Pulmonary artery endothelial cell (primary cell): ENCODE results near the gene SUGCT. TPM values are rescaled to one million over a fixed set of nuclear protein-coding genes. Genes with fewer than 3 reads are reported as not detected.
"Not testable (repeated sequence)": the region's sequence is repeated elsewhere in the genome, so short reads cannot be mapped to it uniquely, and the experiment has no call there.

Experiments used
- DNase-seq: peaks from one replicate; pipeline ENCODE4 v3.0.0-alpha.2; 2011; ENCODE audit warnings: low read depth, low spot score
- total RNA-seq: library from RNA; depleted of rRNA; stranded (reverse); fragments of >200 nt; gene quantifications from 2 replicates; pipeline ENCODE4 v1.2.3, GENCODE V29; 2014

Gene SUGCT
- 0.88 and 2.4 TPM in 2 replicates for total RNA-seq

DNA sequence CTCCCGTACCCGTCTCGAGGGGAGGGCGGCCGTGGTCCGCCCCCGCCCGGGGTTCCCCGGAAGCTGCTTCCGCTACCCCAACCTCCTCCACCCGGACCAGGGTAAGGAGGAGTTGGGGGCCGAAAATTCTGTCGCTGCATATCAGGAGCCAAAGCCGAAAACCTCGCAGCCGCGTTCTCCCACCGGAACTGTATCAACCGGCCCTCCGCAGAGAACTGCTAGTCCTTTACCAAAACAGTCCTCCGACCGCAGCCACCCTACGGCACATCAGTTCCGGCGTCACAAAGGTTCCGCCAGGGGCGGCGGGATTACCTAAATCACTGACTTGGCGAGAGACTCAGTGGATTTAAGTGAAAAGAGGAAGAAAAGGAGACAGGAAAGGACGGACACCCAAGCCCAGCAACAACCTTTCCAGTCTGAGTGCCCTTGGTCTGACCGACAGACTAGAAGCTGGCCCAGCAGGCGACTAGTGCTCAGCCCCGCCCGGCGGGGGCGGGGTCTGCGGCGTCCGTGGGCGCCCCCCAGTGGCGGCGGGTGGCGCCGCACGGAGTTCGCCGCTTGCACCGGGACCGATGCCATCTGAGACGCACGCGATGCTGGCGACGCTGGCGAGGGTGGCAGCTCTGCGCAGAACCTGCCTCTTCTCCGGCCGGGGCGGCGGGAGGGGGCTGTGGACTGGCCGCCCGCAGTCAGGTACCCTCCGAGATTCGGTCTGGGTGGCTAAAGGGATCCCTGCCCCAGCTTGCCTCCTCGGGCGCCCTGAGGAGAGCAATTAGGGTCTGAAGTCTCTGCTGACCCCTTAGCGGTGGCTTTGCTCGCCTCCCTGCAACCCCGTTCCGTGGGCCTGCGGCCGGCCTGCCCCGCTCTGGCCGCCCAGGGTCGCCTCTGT lies at the start of gene SUGCT, which contains the start of gene MPLKIP:
Gene SUGCT (plus strand): TSS at position 578 of the 889 bp plus-strand sequence.
Gene MPLKIP (minus strand): TSS at position 195 of the 889 bp plus-strand sequence. CDS start 55 bp downstream, at position 140.
- DNase-seq: peak; percentile 57

DNA sequence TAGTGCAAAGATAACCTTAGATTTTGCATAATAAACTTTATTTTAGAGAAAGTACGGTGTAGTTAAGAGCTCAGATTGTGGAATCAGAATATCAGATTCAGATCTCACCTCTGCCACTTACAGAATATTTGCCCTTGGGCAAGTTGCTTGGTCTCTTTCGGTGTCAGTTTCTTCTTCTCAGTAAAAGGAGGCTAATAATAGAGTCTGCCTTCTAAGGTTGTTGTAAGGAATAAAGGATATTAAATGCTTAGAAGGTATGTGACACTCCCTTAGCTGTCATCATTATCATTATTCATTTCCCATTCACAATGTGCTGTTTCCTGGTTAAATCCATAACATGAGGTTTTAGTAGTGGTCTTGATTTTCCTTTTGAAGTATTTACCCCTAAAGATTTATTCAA lies 42.6 kb upstream of the SUGCT start:
- no peak for DNase-seq

DNA sequence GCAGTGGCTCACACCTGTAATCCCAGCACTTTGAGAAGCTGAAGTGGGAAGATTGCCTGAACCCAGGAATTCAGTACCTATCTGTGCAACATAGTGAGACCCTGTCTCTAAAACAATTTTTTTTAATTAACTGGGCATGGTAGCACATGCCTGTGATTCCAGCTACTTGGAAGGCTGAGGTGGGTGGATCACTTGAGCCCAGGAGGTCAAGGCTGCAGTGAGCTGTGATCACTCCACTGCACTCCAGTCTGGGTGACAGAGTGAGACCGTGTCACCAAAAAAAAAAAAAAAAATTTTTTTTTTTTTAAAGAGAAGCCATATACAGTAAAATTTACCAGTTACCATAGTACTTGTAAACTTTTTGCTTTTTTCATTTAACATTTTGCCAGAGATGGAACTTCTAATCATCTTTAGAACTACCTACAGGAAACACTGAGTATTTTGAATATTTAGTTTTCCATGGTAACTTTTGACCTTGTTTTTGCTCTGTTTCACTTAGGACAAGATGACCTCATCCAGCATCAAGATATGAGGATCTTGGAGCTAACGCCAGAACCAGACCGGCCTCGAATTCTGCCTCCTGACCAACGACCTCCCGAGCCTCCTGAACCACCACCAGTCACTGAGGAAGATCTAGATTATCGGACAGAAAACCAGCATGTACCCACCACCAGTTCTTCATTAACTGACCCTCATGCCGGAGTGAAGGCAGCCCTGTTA lies 41.0 kb upstream of the SUGCT start:
- no peak for DNase-seq

DNA sequence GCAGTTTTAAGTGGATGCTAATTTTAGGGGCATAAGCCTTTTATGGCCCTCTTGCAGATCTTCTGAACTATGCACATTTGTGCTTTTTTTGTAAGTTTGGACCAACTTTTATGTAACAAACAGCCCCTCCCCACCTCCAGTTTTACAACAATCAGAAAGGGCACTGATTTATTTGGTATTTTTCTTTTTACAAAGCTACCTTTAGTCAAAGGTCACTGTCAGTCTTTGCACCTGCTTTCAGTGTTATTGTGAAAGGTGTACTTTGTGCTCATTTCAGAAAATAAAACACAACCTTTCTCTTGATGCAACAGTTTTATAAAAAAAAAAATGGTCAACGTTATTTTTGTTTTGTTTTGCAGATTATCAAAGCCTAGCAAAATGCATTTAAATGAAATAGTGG lies 39.6 kb upstream of the SUGCT start:
- DNase-seq: no peak

DNA sequence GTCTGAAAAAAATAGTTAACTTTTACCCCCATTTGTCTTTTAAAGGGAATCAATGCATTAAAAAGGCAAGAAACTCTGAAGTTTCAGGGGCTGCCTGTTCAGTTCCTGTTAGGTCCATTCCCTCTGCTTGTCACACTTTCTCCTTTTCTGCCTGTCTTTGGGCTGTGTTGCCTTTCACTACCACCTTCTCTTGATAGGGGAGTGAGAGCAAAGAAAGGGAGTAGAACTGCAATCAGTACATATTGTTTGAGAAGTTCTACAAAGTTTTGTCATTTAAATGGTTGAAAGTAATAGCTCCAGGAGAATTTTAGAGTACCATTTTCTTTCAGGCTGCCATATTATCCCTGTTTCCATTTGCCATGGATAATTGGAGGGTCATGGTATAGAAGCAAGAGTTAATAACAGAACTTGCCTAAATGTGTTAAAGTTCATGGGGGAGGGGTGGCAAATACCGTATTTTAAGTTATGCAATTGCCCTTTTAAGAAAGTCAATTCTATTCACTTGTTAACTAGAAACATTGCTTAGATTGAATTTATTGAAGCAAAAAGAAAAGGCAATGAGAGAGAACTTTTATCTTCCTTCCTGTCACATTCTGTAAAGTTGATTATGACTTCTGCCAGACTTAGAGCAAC lies 39.0 kb upstream of the SUGCT start:
- DNase-seq: no peak

GRCh38 chr7:40097728-40098127 lies 37.1 kb upstream of the SUGCT start:
- no peak for DNase-seq

DNA sequence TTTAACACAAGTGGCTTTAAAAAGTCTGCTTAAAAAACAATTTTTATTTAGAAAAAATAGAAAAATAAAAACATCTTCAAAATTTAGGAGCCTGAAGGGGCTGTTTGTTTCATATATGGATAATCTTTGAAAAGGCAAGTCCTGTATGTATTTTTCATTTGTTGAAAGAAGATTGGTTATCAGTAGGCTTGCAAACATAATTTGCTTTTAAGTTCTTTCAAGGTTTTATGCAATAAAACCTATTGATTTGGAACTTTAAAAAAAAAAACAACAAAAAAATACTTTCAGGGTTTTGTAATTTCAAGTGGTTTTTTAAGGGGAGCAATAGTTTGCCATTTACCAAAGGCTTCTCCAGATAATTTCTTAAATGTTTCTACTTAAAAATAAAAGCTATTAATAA lies 36.0 kb upstream of the SUGCT start:
- DNase-seq: no peak

- no peak for DNase-seq
Observed at GRCh38 chr7:40099837-40100236, 35.0 kb upstream of the SUGCT start.

DNA sequence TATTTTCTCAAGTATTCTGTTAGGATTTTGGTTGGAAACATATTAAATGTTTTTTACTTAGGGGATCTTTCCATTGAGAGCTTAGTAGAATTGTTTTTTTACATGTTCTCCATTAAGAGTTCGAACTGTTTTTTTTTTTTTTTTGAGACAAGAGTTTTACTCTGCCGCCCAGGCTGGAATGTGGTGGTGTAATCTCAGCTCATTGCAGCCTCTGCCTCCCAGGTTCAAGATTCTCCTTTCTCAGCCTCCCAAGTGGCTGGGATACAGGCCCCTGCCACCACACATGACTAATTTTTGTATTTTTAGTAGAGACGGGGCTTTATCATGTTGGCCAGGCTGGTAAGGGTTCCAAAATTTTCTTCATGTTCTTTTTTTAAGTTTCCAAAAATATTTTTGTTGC lies 33.6 kb upstream of the SUGCT start:
- no peak for DNase-seq

DNA sequence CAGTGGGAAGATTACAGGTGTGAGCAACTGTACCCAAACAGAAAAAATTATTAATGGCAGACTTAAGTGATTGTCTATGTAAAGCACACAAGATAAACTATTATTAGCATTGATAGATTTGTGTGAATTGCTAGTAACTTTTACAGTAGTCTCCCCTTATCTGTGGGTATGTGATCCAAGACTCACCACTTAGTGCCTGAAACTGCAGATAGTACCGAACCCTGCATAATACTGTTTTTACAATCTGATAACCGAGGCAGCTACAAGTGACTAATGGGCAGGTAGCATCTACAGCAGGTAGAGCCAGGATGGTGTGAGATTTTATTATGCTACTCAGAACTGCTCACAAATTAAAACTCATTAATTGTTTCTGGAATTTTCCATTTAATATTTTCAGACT lies 31.9 kb upstream of the SUGCT start:
- DNase-seq: no peak

GRCh38 chr7:40105879-40106473 lies 28.8 kb upstream of the SUGCT start:
- DNase-seq: no peak

GRCh38 chr7:40115936-40116335 lies 18.9 kb upstream of the SUGCT start:
- no peak for DNase-seq

DNA sequence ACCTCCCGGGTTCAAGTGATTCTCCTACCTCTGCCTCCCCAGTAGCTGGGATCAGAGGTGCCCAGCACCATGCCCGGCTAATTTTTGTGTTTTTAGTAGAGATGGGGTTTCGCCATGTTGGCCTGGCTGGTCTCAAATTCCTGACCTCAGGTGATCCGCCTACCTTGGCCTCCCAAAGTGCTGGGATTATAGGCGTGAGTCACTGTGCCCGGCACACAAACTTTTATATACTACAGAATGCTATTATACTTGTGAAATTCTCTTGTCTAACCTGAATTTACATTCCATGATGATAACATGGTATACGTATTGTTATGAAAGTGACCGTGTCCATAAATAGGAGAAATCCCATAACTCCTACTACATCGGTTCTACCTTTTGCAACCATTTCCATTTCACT lies 17.6 kb upstream of the SUGCT start:
- DNase-seq: not testable (repeated sequence)

DNA sequence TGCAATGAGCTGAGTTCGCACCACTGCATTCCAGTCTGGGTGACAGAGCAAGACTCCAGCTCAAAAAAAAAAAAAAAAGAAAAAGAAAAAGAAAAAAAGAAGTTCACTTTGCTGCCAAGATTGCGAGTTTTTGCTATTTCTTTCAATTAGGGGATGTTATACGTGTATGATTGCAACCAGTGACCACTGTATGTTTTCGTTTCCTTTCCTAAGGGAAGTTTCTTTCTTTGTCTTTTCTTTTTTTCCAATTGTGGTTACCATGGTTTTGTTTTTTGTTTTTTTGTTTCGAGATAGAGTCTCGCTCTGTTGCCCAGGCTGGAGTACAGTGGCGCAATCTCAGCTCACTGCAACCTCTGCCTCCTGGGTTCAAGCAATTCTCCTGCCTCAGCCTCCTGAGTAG lies 16.6 kb upstream of the SUGCT start:
- DNase-seq: not testable (repeated sequence)

DNA sequence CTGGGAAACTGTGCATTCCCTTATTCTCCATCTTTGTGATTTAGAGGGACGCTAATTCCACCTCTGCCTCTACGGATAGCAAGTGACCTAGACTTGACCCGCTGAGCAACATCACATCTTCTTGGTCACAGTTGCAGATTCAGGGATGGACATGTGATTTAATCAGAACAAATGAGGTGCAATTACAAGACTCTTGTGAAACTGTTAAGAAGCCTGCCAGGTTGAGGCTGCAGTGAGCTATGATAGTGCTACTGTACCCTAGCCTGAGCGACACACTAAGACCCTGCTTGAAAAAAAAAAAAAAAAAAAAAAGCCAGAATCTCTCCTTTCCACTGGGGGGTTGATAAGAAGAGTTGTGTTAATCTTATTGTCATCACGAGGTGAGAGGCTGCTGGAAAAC lies 14.8 kb upstream of the SUGCT start:
- DNase-seq: no peak

DNA sequence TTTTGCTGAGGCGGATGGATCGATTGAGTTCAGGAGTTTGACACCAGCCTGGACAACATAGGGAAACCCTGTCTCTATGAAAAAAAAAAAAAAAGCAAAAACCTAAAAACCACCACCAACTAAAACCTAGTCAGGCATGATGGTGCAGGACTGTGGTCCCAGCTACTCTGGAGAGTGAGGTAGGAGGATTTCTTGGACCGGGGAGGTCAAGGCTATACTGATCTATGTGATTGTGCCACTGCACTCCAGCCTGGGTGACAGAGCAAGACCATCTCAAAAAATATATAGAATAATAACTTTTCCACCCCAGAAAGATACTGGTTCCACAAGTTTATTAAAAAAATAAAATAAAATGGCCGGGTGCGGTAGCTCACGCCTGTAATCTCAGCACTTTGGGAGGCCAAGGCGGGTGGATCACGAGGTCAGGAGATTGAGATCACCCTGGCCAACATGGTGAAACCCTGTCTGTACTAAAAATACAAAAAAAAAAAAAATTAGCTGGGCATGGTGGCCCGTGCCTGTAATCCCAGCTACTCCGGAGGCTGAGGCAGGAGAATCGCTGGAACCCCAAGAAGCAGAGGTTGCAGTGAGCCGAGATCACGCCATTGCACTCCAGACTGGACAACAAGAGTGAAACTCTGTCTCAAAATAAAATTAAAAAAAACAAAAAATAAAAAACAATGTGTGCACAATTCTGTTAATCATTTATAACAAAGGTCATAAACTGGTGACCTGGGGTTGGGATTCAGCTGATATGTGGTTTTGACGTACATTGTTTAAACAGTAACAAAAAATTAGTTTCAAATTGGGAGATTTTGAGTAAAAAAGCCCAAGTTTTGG lies 12.5 kb upstream of the SUGCT start:
- DNase-seq: not testable (repeated sequence)

- DNase-seq: no peak
Observed at GRCh38 chr7:40122940-40123254, 11.9 kb upstream of the SUGCT start.

- DNase-seq: no peak
Observed at GRCh38 chr7:40133561-40134427, 1.0 kb upstream of the SUGCT start.

DNA sequence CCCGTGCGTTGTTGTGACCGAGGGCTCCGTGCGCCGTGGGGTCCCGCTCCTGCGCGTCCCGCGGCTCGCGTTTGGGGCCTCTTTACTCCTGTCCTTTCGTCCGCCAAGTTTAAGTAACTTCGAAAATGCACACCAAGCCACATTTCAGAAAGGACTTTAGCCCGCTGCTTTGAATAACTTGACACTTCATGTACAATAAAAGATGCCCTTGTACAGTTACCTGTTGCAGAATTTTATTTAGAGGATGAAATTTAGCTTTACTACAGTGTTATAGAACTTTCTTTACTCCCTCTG lies 459 bp downstream of the SUGCT start:
- no peak for DNase-seq

- no peak for DNase-seq
Observed at GRCh38 chr7:40137563-40137962, 2.8 kb downstream of the SUGCT start.
